PFSK-1 (cell line): Measurements from ENCODE around the gene SMIM17.

Source experiments
- FOXP2 ChIP-seq: optimal IDR thresholded peaks from 2 replicates; pipeline ENCODE3; 2011; ENCODE audit warnings: borderline replicate concordance, control low read depth, inconsistent platforms; ENCODE audit not compliant: insufficient read depth; ENCODE audit errors: extremely low read length, extremely low read depth
- POLR2AphosphoS5 ChIP-seq: IDR thresholded peaks from 2 replicates; pipeline ENCODE4 v1.6.1; 2012; ENCODE audit warnings: low read depth, mild to moderate bottlenecking, control low read depth, low read length, moderate library complexity
- REST ChIP-seq, 2 experiments: IDR thresholded peaks; 2 replicates each; pipeline versions ENCODE4 v1.6.1 to v1.8.0; 2011 to 2012; ENCODE audit warnings: low read depth in 2 of 2, low read length in 2 of 2, control low read depth in 1 of 2, inconsistent platforms in 1 of 2, mild to moderate bottlenecking in 1 of 2, moderate library complexity in 1 of 2; ENCODE audit not compliant: insufficient read depth in 1 of 2
- SIN3A ChIP-seq: IDR thresholded peaks from 2 replicates; pipeline ENCODE4 v1.6.1; 2012; ENCODE audit warnings: mild to moderate bottlenecking, low read length, moderate library complexity, borderline replicate concordance; ENCODE audit not compliant: insufficient read depth
- TAF1 ChIP-seq: IDR thresholded peaks from 2 replicates; pipeline ENCODE4 v1.6.1; 2012; ENCODE audit warnings: low read length, control low read depth, borderline replicate concordance; ENCODE audit not compliant: insufficient read depth

The SMIM17 gene

GRCh38 chr19:56612737-56613136 is 30.2 kb upstream of the SMIM17 start:
- TF ChIP-seq POLR2AphosphoS5, result no peak
- TF ChIP-seq REST (IDR thresholded peaks at IDR 0.05; ENCODE audit: insufficient read depth in 1 of 2, low read depth in 2 of 2, low read length in 2 of 2), result no peak
- no peak for TF ChIP-seq TAF1
- no peak for TF ChIP-seq SIN3A
- TF ChIP-seq FOXP2, result no peak

- TF ChIP-seq TAF1 (no peak), POLR2AphosphoS5 (no peak), REST (IDR thresholded peaks at IDR 0.05; ENCODE audit: insufficient read depth in 1 of 2, low read depth in 2 of 2, low read length in 2 of 2) (no peak), SIN3A (no peak), FOXP2 (no peak)
These were observed 29.3 kb upstream of the SMIM17 start for GRCh38 chr19:56613639-56614038.

- no peak for TF ChIP-seq SIN3A
- TF ChIP-seq REST (IDR thresholded peaks at IDR 0.05; ENCODE audit: insufficient read depth in 1 of 2, low read depth in 2 of 2, low read length in 2 of 2), result no peak
- TF ChIP-seq POLR2AphosphoS5, result no peak
- no peak for TF ChIP-seq FOXP2
- TF ChIP-seq TAF1, result no peak
These were observed 25.4 kb upstream of the SMIM17 start for GRCh38 chr19:56617531-56617930.

GRCh38 chr19:56619121-56619520 is 23.8 kb upstream of the SMIM17 start:
- no peak for TF ChIP-seq SIN3A
- TF ChIP-seq TAF1, result no peak
- no peak for TF ChIP-seq REST (IDR thresholded peaks at IDR 0.05; ENCODE audit: insufficient read depth in 1 of 2, low read depth in 2 of 2, low read length in 2 of 2)
- TF ChIP-seq FOXP2, result no peak
- TF ChIP-seq POLR2AphosphoS5, result no peak

- no peak for TF ChIP-seq REST (IDR thresholded peaks at IDR 0.05; ENCODE audit: insufficient read depth in 1 of 2, low read depth in 2 of 2, low read length in 2 of 2)
- TF ChIP-seq TAF1, result no peak
- no peak for TF ChIP-seq FOXP2
- TF ChIP-seq SIN3A, result no peak
- no peak for TF ChIP-seq POLR2AphosphoS5
These were observed 20.6 kb upstream of the SMIM17 start for GRCh38 chr19:56622374-56622773.
